Heart right ventricle (tissue), 16 donors: Measurements from ENCODE around the gene ZCCHC8. TPM values are rescaled to one million over a fixed set of nuclear protein-coding genes. Genes with fewer than 3 reads are reported as not detected.
A peak's percentile ranks its signal among the peaks of the same experiment; 100 is the strongest.

ENCODE experiments used
- ATAC-seq, 8 donors: fragments of 200-7000 bp; cut with Tn5 transposase; one replicate each; pipeline ENCODE4 v1.9.1; 2020; ENCODE audit warnings: mild to moderate bottlenecking in 8 of 8, moderate library complexity in 8 of 8, moderate number of reproducible peaks in 1 of 8
- DNase-seq, 2 donors: peaks; one replicate each; pipeline ENCODE4 v3.0.0-alpha.2; 2020
- H3K27ac ChIP-seq, 10 donors: fragments of 200-600 bp; sonication (generic) in 2 of 10; one replicate each; pipeline versions ENCODE4 v1.5.0 to v1.8.0; 2020 to 2022; ENCODE audit warnings: mild to moderate bottlenecking in 3 of 10
- H3K27me3 ChIP-seq, 7 donors: fragments of 200-600 bp; one replicate each; pipeline ENCODE4 v1.8.0; 2021 to 2022; ENCODE audit warnings: mild to moderate bottlenecking in 2 of 7
- H3K36me3 ChIP-seq, 9 donors: fragments of 200-600 bp; sonication (generic) in 1 of 9; one replicate each; pipeline versions ENCODE4 v1.5.0 to v1.8.0; 2020 to 2022; ENCODE audit warnings: mild to moderate bottlenecking in 2 of 9
- H3K4me1 ChIP-seq, 9 donors: fragments of 200-600 bp; sonication (generic) in 1 of 9; one replicate each; pipeline versions ENCODE4 v1.5.0 to v1.8.0; 2020 to 2022; ENCODE audit warnings: mild to moderate bottlenecking in 4 of 9
- H3K4me3 ChIP-seq, 10 donors: fragments of 200-600 bp; sonication (generic) in 2 of 10; one replicate each; pipeline versions ENCODE4 v1.5.0 to v1.8.0; 2020 to 2022; ENCODE audit warnings: mild to moderate bottlenecking in 7 of 10, moderate library complexity in 2 of 10
- H3K9me3 ChIP-seq, 11 donors: fragments of 200-600 bp in 10 of 11; sonication (generic) in 2 of 11; one replicate each; pipeline versions ENCODE4 v1.5.0 to v1.8.0; 2013 to 2022; ENCODE audit warnings: mild to moderate bottlenecking in 2 of 11, control low read depth in 1 of 11, moderate library complexity in 1 of 11
- CTCF ChIP-seq, 9 donors: fragments of 200-600 bp; sonication (generic) in 2 of 9; IDR thresholded peaks; one replicate each; pipeline versions ENCODE4 v1.5.0 to v1.8.0; 2021 to 2022; ENCODE audit warnings: antibody characterized with exemption in 9 of 9, mild to moderate bottlenecking in 5 of 9, moderate library complexity in 1 of 9
- WGBS, 2 donors: extraction: QIAGEN DNeasy Blood & Tissue Kit; methylation state at CpG; one replicate each; pipeline ENCODE4 v1.1.7; 2013; ENCODE audit warnings: inconsistent platforms in 1 of 2; 5-methylcytosine and 5-hydroxymethylcytosine counted together
- intact Hi-C, 10 donors: fragments of 100-400 bp; cut with DNase I; formaldehyde crosslinking; loops; one replicate each; pipeline versions ENCODE4 v1.11.1 to v1.14.2; 2022
- polyA plus RNA-seq, 2 donors: library from polyadenylated mRNA; stranded (reverse); fragments of 200-250 nt; gene quantifications; one replicate each; pipeline ENCODE4 v1.2.3, GENCODE V29; 2013
- total RNA-seq, 10 donors: library from RNA; stranded (reverse); fragmentation: NEBNext Ultra II Directional in 3 of 10; extraction: Animal tissue kit (Norgen Biotek cat#: 25700) in 3 of 10; gene quantifications; one replicate each; pipeline versions ENCODE4 v1.2.1 to v1.2.4, GENCODE V29; 2021 to 2023
- donor health status: Arrhythmogenic right ventricular cardiomyopathy.
- donor health status: ischemic (EF 13 %, LVEDD 7.1; RV severe dilation, severe dysfunction).
- donor health status: healthy with polysubstance abuse.
- donor health status: DM: no; HTN: yes; CAD: no.
- donor health status: DM: no; HTN: no; CAD: no.
- donor health status: ischemic (EF 25% LVEDD 6.9; RV normal size, moderate dysfunction).
- donor health status: ischemic (EF 25% LVEDD 5.7; RV mildly dilated, moderate dysfunction).
- donor health status: healthy.
- donor health status: DM: yes; HTN: yes; CAD: no.
- donor health status: Ischemic cardiomyopathy.
- donor health status: ischemic (EF 35%, LVEDD 5.7; RV mildly dilated, moderate dysfunction).
- donor health status: nonischemic (EF 11% LVEDD 7.7; RV severe dilation, severe dysfunction).
- donor health status: DM: yes; HTN: yes; CAD: no.
- donor health status: PGD.
- donor health status: ischemic (EF 29% LVEDD 5.4; RV normal size, mild dysfunction).
- donor health status: nonischemic (EF 23%, LVEDD 6.1; RV moderate dilation, normal function).

Gene ZCCHC8
- total and polyA plus RNA-seq, 12 donors: 7.5 to 29.6 (median 9.2) TPM

- peaks cover 0 to 48% (median 0%) of the 10 kb centered on the region in 9 donors for H3K36me3 ChIP-seq
- TF ChIP-seq CTCF (IDR thresholded peaks at IDR 0.05): no peak
- WGBS, 2 donors: 92 to 97% methylated on average over 7 of the region's 7 CpGs
- peaks cover 6 to 31% (median 29%) of the 10 kb centered on the region in 9 donors for H3K4me1 ChIP-seq
- H3K27me3 ChIP-seq: no peaks in the 10 kb centered on the region
- intact Hi-C loops: loop anchor here in 4 of 10 donors (10.0 kb wide), 1 partner anchor 226 kb away; the partner anchor contains the start of gene DENR (in 4 of the 4)
- H3K9me3 ChIP-seq: no peaks in the 10 kb centered on the region
- DNase-seq: no peak
- ATAC-seq: no peak
- H3K27ac ChIP-seq: no peak overlapping the region
- no peak overlapping the region for H3K4me3 ChIP-seq
Observed at GRCh38 chr12:122528582-122528981, 27.9 kb upstream of the ZCCHC8 start.

GRCh38 chr12:122527478-122527944 lies 26.8 kb upstream of the ZCCHC8 start:
- Histone ChIP-seq H3K4me3 (peak overlapping the region; percentile 2 to 91 (median 74)), H3K27ac (peak overlapping the region in 8 of 10 donors; percentile 18 to 100 (median 98)), H3K4me1 (peaks cover 6 to 42% (median 40%) of the 10 kb centered on the region in 9 donors), H3K9me3 (no peaks in the 10 kb centered on the region), H3K36me3 (peaks cover 0 to 46% (median 0%) of the 10 kb centered on the region in 9 donors), H3K27me3 (no peaks in the 10 kb centered on the region)
- DNase-seq (no peak), ATAC-seq (no peak)
- 0 to 1% methylated on average over 21 of the region's 21 CpGs for WGBS, 2 donors
- no peak for TF ChIP-seq CTCF (IDR thresholded peaks at IDR 0.05)
- intact Hi-C loops: loop anchor here in 5 of 10 donors (2.0 to 10.0 kb wide), 2 partner anchors 225 to 227 kb away; partner anchors contain the start of gene DENR (in 5 of the 5)

- peak in 1 of 9 donors; percentile 6 for TF ChIP-seq CTCF (IDR thresholded peaks at IDR 0.05)
- H3K9me3 ChIP-seq: no peaks in the 10 kb centered on the region
- intact Hi-C loops: loop anchor here in 5 of 10 donors (2.0 to 10.0 kb wide), 2 partner anchors 226 to 228 kb away; partner anchors contain the start of gene DENR (in 5 of the 5)
- no peaks in the 10 kb centered on the region for H3K27me3 ChIP-seq
- H3K4me1 ChIP-seq: peaks cover 6 to 48% (median 46%) of the 10 kb centered on the region in 9 donors
- WGBS, 2 donors: 0% methylated on average over 51 of the region's 51 CpGs
- H3K4me3 ChIP-seq: peak within 1 kb of the TSS; percentile 57 to 91 (median 76)
- ATAC-seq: peak; percentile 97 to 99 (median 98)
- peaks cover 0 to 49% (median 2%) of the 10 kb centered on the region in 9 donors for H3K36me3 ChIP-seq
- DNase-seq: peak; percentile 93 to 100
- peak within 1 kb of the TSS; percentile 92 to 100 (median 98) for H3K27ac ChIP-seq
Observed at GRCh38 chr12:122526683-122527477, 26.1 kb upstream of the ZCCHC8 start, which contains the start of the genes KNTC1 and RSRC2. Gene KNTC1, plus strand, starts transcription at chr12:122527249. Its CDS starts 2,815 bp downstream, at chr12:122530064. Gene RSRC2, minus strand, starts transcription at chr12:122526936. Its CDS starts 83 bp downstream, at chr12:122526853.
